H1 (cell line): ENCODE measurements around the gene AGAP1. TPM values are rescaled to one million over a fixed set of nuclear protein-coding genes. Genes with fewer than 3 reads are reported as not detected.

Experiments used
- CTCF ChIA-PET: fragments of 300-600 bp; sonication (Branson Sonifier 250); formaldehyde crosslinking; loops from one replicate; lab custom pipeline; 2021; ENCODE audit not compliant: partially characterized antibody; lab: Charles Lee
- POLR2A ChIA-PET: fragments of 300-600 bp; sonication (Branson Sonifier 250); formaldehyde crosslinking; loops from one replicate; lab custom pipeline; 2021; ENCODE audit warnings: inconsistent platforms; ENCODE audit not compliant: partially characterized antibody; lab: Charles Lee
- DNase-seq, 2 experiments: peaks; one replicate each; pipeline versions ENCODE4 v3.0.0 to v3.0.0-alpha.2; 2010 to 2022; ENCODE audit warnings: low spot score in 2 of 2, low read depth in 1 of 2, mixed read lengths in 1 of 2
- FAIRE-seq: peaks from 2 replicates; lab custom pipeline; 2011; peaks lifted over from hg19 to GRCh38; lab: Jason Lieb, UNC
- H2AFZ ChIP-seq: 2 replicates; pipeline ENCODE4 v1.8.1; 2012; ENCODE audit warnings: low read length, inconsistent platforms
- H2AK5ac ChIP-seq: 2 replicates; pipeline ENCODE4 v1.6.1; 2013; ENCODE audit warnings: low read depth, low read length
- H2BK120ac ChIP-seq: replicated peaks from 2 replicates; pipeline ENCODE3; 2013; ENCODE audit warnings: low read depth, low read length, inconsistent platforms
- H2BK12ac ChIP-seq: 2 replicates; pipeline ENCODE4 v1.6.1; 2013; ENCODE audit warnings: low read depth, low read length
- H2BK15ac ChIP-seq: 2 replicates; pipeline ENCODE4 v1.6.1; 2013; ENCODE audit warnings: low read length
- H2BK20ac ChIP-seq: 2 replicates; pipeline ENCODE4 v1.6.1; 2013; ENCODE audit warnings: low read length
- H2BK5ac ChIP-seq: 2 replicates; pipeline ENCODE4 v1.6.1; 2013; ENCODE audit warnings: low read depth, low read length
- H3K14ac ChIP-seq: 2 replicates; pipeline ENCODE4 v1.6.1; 2013; ENCODE audit warnings: inconsistent platforms; ENCODE audit not compliant: insufficient read length
- H3K18ac ChIP-seq: 2 replicates; pipeline ENCODE4 v1.6.1; 2013; ENCODE audit warnings: low read length; ENCODE audit errors: extremely low read depth
- H3K23ac ChIP-seq: 2 replicates; pipeline ENCODE4 v1.6.1; 2013; ENCODE audit warnings: inconsistent platforms; ENCODE audit not compliant: insufficient read length
- H3K23me2 ChIP-seq: 2 replicates; pipeline ENCODE4 v1.6.1; 2013; ENCODE audit warnings: low read depth, low read length
- H3K27ac ChIP-seq: 2 replicates; pipeline ENCODE4 v1.6.1; 2011; ENCODE audit warnings: low read depth, low read length, inconsistent platforms
- H3K27me3 ChIP-seq, 4 experiments: replicated peaks in 1 of 4; 1 replicate in 1 of 4; 2 replicates in 3 of 4; pipeline versions ENCODE4 v1.6.1 to v1.8.1; 2011 to 2013; ENCODE audit warnings: low read length in 3 of 4, mild to moderate bottlenecking in 3 of 4, inconsistent platforms in 2 of 4, mixed read lengths in 2 of 4, moderate library complexity in 1 of 4; ENCODE audit not compliant: control insufficient read depth in 3 of 4, insufficient read depth in 3 of 4; ENCODE audit errors: extremely low read depth in 1 of 4
- H3K36me3 ChIP-seq, 4 experiments: 2 replicates each; pipeline versions ENCODE4 v1.6.1 to v1.8.1; 2011 to 2013; ENCODE audit warnings: mild to moderate bottlenecking in 4 of 4, low read length in 3 of 4, moderate library complexity in 2 of 4, control low read depth in 1 of 4, inconsistent platforms in 1 of 4; ENCODE audit not compliant: insufficient read depth in 4 of 4, control insufficient read depth in 2 of 4
- H3K4ac ChIP-seq: replicated peaks from 2 replicates; pipeline ENCODE3; 2013; ENCODE audit warnings: low read length, low read depth, mixed read lengths, inconsistent platforms; ENCODE audit not compliant: insufficient read length
- H3K4me1 ChIP-seq, 4 experiments: replicated peaks in 1 of 4; 1 replicate in 1 of 4; 2 replicates in 3 of 4; pipeline versions ENCODE4 v1.6.1 to v1.8.1; 2011 to 2013; ENCODE audit warnings: low read length in 3 of 4, inconsistent platforms in 2 of 4, mixed read lengths in 1 of 4; ENCODE audit not compliant: insufficient read depth in 4 of 4, control insufficient read depth in 3 of 4
- H3K4me2 ChIP-seq, 2 experiments: 2 replicates each; pipeline versions ENCODE4 v1.6.1 to v1.8.1; 2011 to 2013; ENCODE audit warnings: low read depth in 2 of 2, low read length in 2 of 2, control low read depth in 1 of 2, inconsistent platforms in 1 of 2, mild to moderate bottlenecking in 1 of 2; ENCODE audit not compliant: insufficient read depth in 1 of 2
- H3K4me3 ChIP-seq, 4 experiments: fragments of 200-600, 300-600 bp in 1 of 4; sonication (generic), shearing (Covaris generic), sonication (Bioruptor Twin) in 1 of 4; 2 replicates each; pipeline versions ENCODE4 v1.5.1 to v1.8.1; 2011 to 2016; ENCODE audit warnings: low read length in 4 of 4, low read depth in 3 of 4, control low read depth in 2 of 4, inconsistent platforms in 2 of 4, mild to moderate bottlenecking in 2 of 4, mixed read lengths in 1 of 4, moderate library complexity in 1 of 4; ENCODE audit not compliant: insufficient read depth in 2 of 4; ENCODE audit errors: extremely low read depth in 1 of 4
- H3K56ac ChIP-seq: replicated peaks from 2 replicates; pipeline ENCODE3; 2013; ENCODE audit warnings: low read depth, mild to moderate bottlenecking, mixed read lengths, low read length, inconsistent platforms; ENCODE audit not compliant: insufficient read length
- H3K79me1 ChIP-seq: 2 replicates; pipeline ENCODE4 v1.6.1; 2013; ENCODE audit warnings: low read depth, low read length, control low read depth
- H3K79me2 ChIP-seq, 2 experiments: 2 replicates each; pipeline versions ENCODE4 v1.6.1 to v1.8.1; 2012 to 2013; ENCODE audit warnings: low read length in 2 of 2, mild to moderate bottlenecking in 2 of 2, inconsistent platforms in 1 of 2; ENCODE audit not compliant: insufficient read depth in 2 of 2, control insufficient read depth in 1 of 2
- H3K9ac ChIP-seq, 4 experiments: replicated peaks in 1 of 4; 1 replicate in 1 of 4; 2 replicates in 3 of 4; pipeline versions ENCODE4 v1.6.1 to v1.8.1; 2011 to 2013; ENCODE audit warnings: low read depth in 3 of 4, low read length in 3 of 4, control low read depth in 2 of 4, mild to moderate bottlenecking in 2 of 4, moderate library complexity in 2 of 4, inconsistent platforms in 1 of 4; ENCODE audit errors: extremely low read depth in 1 of 4
- H3K9me3 ChIP-seq, 2 experiments: 2 replicates each; pipeline versions ENCODE4 v1.6.1 to v1.8.1; 2012 to 2013; ENCODE audit warnings: mild to moderate bottlenecking in 2 of 2, moderate library complexity in 2 of 2, control low read depth in 1 of 2, inconsistent platforms in 1 of 2, low read depth in 1 of 2, low read length in 1 of 2, mixed read lengths in 1 of 2; ENCODE audit not compliant: insufficient read depth in 2 of 2
- H4K20me1 ChIP-seq, 2 experiments: replicated peaks in 1 of 2; 2 replicates each; pipeline versions ENCODE3 to v1.8.1; 2011 to 2013; ENCODE audit warnings: inconsistent platforms in 2 of 2, low read length in 2 of 2, mild to moderate bottlenecking in 1 of 2; ENCODE audit not compliant: insufficient read depth in 2 of 2, control insufficient read depth in 1 of 2
- H4K5ac ChIP-seq: 2 replicates; pipeline ENCODE4 v1.6.1; 2013; ENCODE audit warnings: low read length, low read depth, mixed read lengths, inconsistent platforms; ENCODE audit not compliant: insufficient read length
- H4K8ac ChIP-seq: 2 replicates; pipeline ENCODE4 v1.8.0; 2013; ENCODE audit warnings: mild to moderate bottlenecking, moderate library complexity, low read length, inconsistent platforms; ENCODE audit not compliant: insufficient read depth; ENCODE audit errors: extremely low read depth
- H4K91ac ChIP-seq: replicated peaks from 2 replicates; pipeline ENCODE3; 2013; ENCODE audit warnings: low read length, mixed read lengths, inconsistent platforms; ENCODE audit not compliant: insufficient read length
- HDAC2 ChIP-seq, 2 experiments: fragments of 300-600 bp in 1 of 2; sonication (generic) in 1 of 2; IDR thresholded peaks; 2 replicates each; pipeline ENCODE4 v1.6.1; 2011 to 2012; ENCODE audit warnings: low read depth in 2 of 2, low read length in 2 of 2, mild to moderate bottlenecking in 2 of 2, moderate library complexity in 2 of 2, borderline replicate concordance in 1 of 2, inconsistent platforms in 1 of 2
- NANOG ChIP-seq: IDR thresholded peaks from 2 replicates; pipeline ENCODE4 v1.6.1; 2011; ENCODE audit warnings: low read length, low read depth, mild to moderate bottlenecking, inconsistent platforms; ENCODE audit not compliant: insufficient read depth, poor library complexity, severe bottlenecking
- NRF1 ChIP-seq: IDR thresholded peaks from 2 replicates; pipeline ENCODE4 v1.6.1; 2011; ENCODE audit warnings: mild to moderate bottlenecking, low read depth, low read length, improper control_type of control experiment
- RXRA ChIP-seq: IDR thresholded peaks from 2 replicates; pipeline ENCODE4 v1.6.1; 2011; ENCODE audit warnings: low read depth, mild to moderate bottlenecking, low read length, moderate library complexity; ENCODE audit not compliant: insufficient read depth
- TEAD4 ChIP-seq: IDR thresholded peaks from 2 replicates; pipeline ENCODE4 v1.6.1; 2012; ENCODE audit warnings: low read depth, low read length, inconsistent platforms, mixed read lengths
- ZNF274 ChIP-seq: IDR thresholded peaks from 2 replicates; pipeline ENCODE4 v1.7.0; 2012; ENCODE audit warnings: low read length, borderline replicate concordance; ENCODE audit errors: extremely low read depth
- WGBS, 2 experiments: shearing (Covaris generic) in 1 of 2; methylation state at CpG; one replicate each; pipeline versions ENCODE4 v1.1.6 to v1.1.7; 2013 to 2015; ENCODE audit warnings: low lambda C conversion rate in 2 of 2, mixed read lengths in 2 of 2, inconsistent platforms in 1 of 2, low coverage in 1 of 2, missing lambda C conversion rate in 1 of 2; ENCODE audit not compliant: insufficient replicate concordance in 2 of 2, insufficient coverage in 1 of 2, insufficient read length in 1 of 2; ENCODE audit errors: extremely low coverage in 1 of 2, missing lambda C conversion rate in 1 of 2; 5-methylcytosine and 5-hydroxymethylcytosine counted together
- polyA plus RNA-seq, 7 experiments: library from polyadenylated mRNA; depleted of rRNA in 3 of 7; stranded (reverse) in 5 of 7; unstranded in 2 of 7; fragments of >200 nt in 5 of 7; fragments of 200-250 nt in 2 of 7; gene quantifications; 1 replicate in 5 of 7; 2 replicates in 1 of 7; 4 replicates in 1 of 7; pipeline versions ENCODE4 v1.2.1 to v1.2.3, GENCODE V29; 2011 to 2013; ENCODE audit warnings: missing spikeins in 2 of 7, mixed read lengths in 2 of 7
- total RNA-seq: library from RNA; stranded (reverse); fragmentation: NEBNext Ultra II Directional; extraction: Animal tissue kit (Norgen Biotek cat#: 25700); gene quantifications from 2 replicates; pipeline ENCODE4 v1.2.1, GENCODE V29; 2021
- TF ChIP-seq, protein P1 (sequence below): IDR thresholded peaks from 2 replicates; pipeline ENCODE4 v1.6.1; 2012; ENCODE audit warnings: inconsistent platforms

Gene AGAP1
- total and polyA plus RNA-seq, 2 of the 8 experiments (the other 6 are each of a cell fraction or from before 2014, with no cell fraction given): 18.1 to 39.4 TPM

DNA sequence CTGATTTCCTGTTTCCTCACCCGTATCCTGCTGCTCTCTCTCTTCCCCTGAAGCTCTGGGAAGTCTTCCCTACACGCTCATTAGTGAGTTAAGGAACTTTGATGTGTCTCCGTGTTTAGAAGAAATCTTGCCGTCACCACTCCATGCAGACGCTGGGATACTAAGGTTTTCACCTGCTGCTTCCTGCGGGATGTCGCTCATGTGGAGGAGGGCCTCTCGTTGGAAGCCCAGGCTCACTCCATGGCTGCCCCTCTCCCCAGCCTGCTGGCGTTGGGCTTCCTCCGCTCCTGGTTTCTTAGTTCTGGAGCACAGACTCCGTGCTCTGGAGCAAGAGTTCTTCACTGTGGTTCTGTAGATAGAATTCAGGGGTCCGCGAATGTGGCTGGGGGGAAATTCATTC, 348.0 kb downstream of the AGAP1 start:
- WGBS, 2 experiments: 86% methylated on average over 13 of the region's 13 CpGs; no CpG with 5 or more reads in 1 of the 2 experiments
- Histone ChIP-seq H4K91ac (no peak overlapping the region), H3K27ac (no peak overlapping the region), H2AK5ac (no peak overlapping the region), H3K14ac (no peak overlapping the region), H2BK5ac (no peak overlapping the region), H3K4me1 (no peaks in the 10 kb centered on the region), H3K18ac (no peak overlapping the region), H3K23me2 (no peaks in the 10 kb centered on the region), H3K27me3 (no peaks in the 10 kb centered on the region), H3K4me3 (no peak overlapping the region), H4K5ac (no peak overlapping the region), H2BK15ac (no peak overlapping the region), H4K8ac (no peak overlapping the region), H2BK12ac (no peak overlapping the region), H3K56ac (no peak overlapping the region), H3K9ac (no peak overlapping the region), H2BK120ac (no peak overlapping the region), H3K23ac (no peak overlapping the region), H2AFZ (no peak overlapping the region), H3K79me1 (no peaks in the 10 kb centered on the region), H3K36me3 (no peaks in the 10 kb centered on the region), H4K20me1 (peaks cover 0 to 2% of the 10 kb centered on the region in 2 experiments), H3K79me2 (no peaks in the 10 kb centered on the region), H3K9me3 (no peaks in the 10 kb centered on the region), H3K4ac (no peak overlapping the region), H2BK20ac (no peak overlapping the region), H3K4me2 (no peak overlapping the region)
- DNase-seq (no peak), FAIRE-seq (no peak)
- CTCF ChIA-PET: interaction anchor here (0.8 to 1.7 kb wide), 3 partner anchors 9 to 92 kb away, joined by 3 read pairs; no protein-coding TSS in a partner anchor
- POLR2A ChIA-PET: interaction anchor here (1.1 kb wide), 1 partner anchor 12 kb away, joined by 3 read pairs; no protein-coding TSS in a partner anchor
- TF ChIP-seq NANOG (no peak), ZNF274 (no peak), HDAC2 (IDR thresholded peaks at IDR 0.05; ENCODE audit: borderline replicate concordance in 1 of 2, low read depth in 2 of 2, low read length in 2 of 2) (no peak), RXRA (no peak), TEAD4 (no peak), NRF1 (no peak)
- TF ChIP-seq, protein P1, sequence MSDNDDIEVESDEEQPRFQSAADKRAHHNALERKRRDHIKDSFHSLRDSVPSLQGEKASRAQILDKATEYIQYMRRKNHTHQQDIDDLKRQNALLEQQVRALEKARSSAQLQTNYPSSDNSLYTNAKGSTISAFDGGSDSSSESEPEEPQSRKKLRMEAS: no peak
